CD8-positive, alpha-beta memory T cell (primary cell): ENCODE results near the gene NKPD1. TPM values are rescaled to one million over a fixed set of nuclear protein-coding genes. Genes with fewer than 3 reads are reported as not detected.

Experiments
- CTCF ChIA-PET: fragments of 350-600 bp; sonication (Branson Sonifier 250); formaldehyde crosslinking; loops from one replicate; lab custom pipeline; 2021; ENCODE audit warnings: antibody characterized with exemption; lab: Charles Lee
- POLR2A ChIA-PET: fragments of 350-600 bp; sonication (Branson Sonifier 250); formaldehyde crosslinking; loops from one replicate; lab custom pipeline; 2021; ENCODE audit warnings: antibody characterized with exemption; lab: Charles Lee
- DNase-seq, 5 donors: peaks; one replicate each; pipeline versions ENCODE4 v3.0.0 to v3.0.0-alpha.2; 2020 to 2022; ENCODE audit warnings: mixed read lengths in 1 of 5
- H3K27ac ChIP-seq: one replicate; pipeline ENCODE4 v1.7.0; 2013; ENCODE audit warnings: low read depth, mild to moderate bottlenecking, low read length, moderate library complexity
- H3K27me3 ChIP-seq: 2 replicates; pipeline ENCODE4 v1.7.0; 2013; ENCODE audit warnings: low read length, mild to moderate bottlenecking; ENCODE audit not compliant: insufficient read depth, poor library complexity, severe bottlenecking
- H3K36me3 ChIP-seq: 2 replicates; pipeline ENCODE4 v1.7.0; 2013; ENCODE audit warnings: mild to moderate bottlenecking, low read length, moderate library complexity; ENCODE audit not compliant: insufficient read depth
- H3K4me1 ChIP-seq: 2 replicates; pipeline ENCODE4 v1.7.0; 2013; ENCODE audit warnings: mild to moderate bottlenecking, low read length, moderate library complexity; ENCODE audit not compliant: insufficient read depth
- H3K4me3 ChIP-seq: 2 replicates; pipeline ENCODE4 v1.7.0; 2013; ENCODE audit warnings: mild to moderate bottlenecking, low read length
- H3K9me3 ChIP-seq: 2 replicates; pipeline ENCODE4 v1.7.0; 2013; ENCODE audit warnings: mild to moderate bottlenecking, low read length
- H3K27ac Mint-ChIP-seq, 8 donors: one replicate each; pipeline ENCODE4 v1.8.0; 2020 to 2021; ENCODE audit warnings: mixed read lengths in 8 of 8, mild to moderate bottlenecking in 6 of 8, inconsistent platforms in 3 of 8, moderate library complexity in 3 of 8
- H3K27me3 Mint-ChIP-seq, 2 donors: one replicate each; pipeline ENCODE4 v1.8.0; 2020 to 2021; ENCODE audit warnings: mixed read lengths in 2 of 2, mild to moderate bottlenecking in 1 of 2, moderate library complexity in 1 of 2
- H3K36me3 Mint-ChIP-seq, 3 donors: one replicate each; pipeline ENCODE4 v1.8.0; 2020 to 2021; ENCODE audit warnings: mixed read lengths in 3 of 3, inconsistent platforms in 1 of 3, mild to moderate bottlenecking in 1 of 3
- H3K4me1 Mint-ChIP-seq, 3 donors: one replicate each; pipeline ENCODE4 v1.8.0; 2020 to 2021; ENCODE audit warnings: mixed read lengths in 3 of 3, inconsistent platforms in 1 of 3, mild to moderate bottlenecking in 1 of 3
- H3K4me3 Mint-ChIP-seq, 7 donors: one replicate each; pipeline ENCODE4 v1.8.0; 2020 to 2021; ENCODE audit warnings: mixed read lengths in 7 of 7, mild to moderate bottlenecking in 6 of 7, moderate library complexity in 4 of 7, inconsistent platforms in 2 of 7
- H3K9me3 Mint-ChIP-seq, 5 donors: one replicate each; pipeline ENCODE4 v1.8.0; 2020 to 2022; ENCODE audit warnings: mixed read lengths in 5 of 5, mild to moderate bottlenecking in 3 of 5, moderate library complexity in 2 of 5, inconsistent platforms in 1 of 5
- polyA plus RNA-seq: library from polyadenylated mRNA; unstranded; fragments of 300-500 nt; fragmentation: Illumina TruSeq; gene quantifications from one replicate; pipeline ENCODE4 v1.2.3, GENCODE V29; 2021
- total RNA-seq, 2 experiments: library from RNA; stranded (reverse); gene quantifications; one replicate each; pipeline ENCODE4 v1.2.3, GENCODE V29; 2021

The NKPD1 gene
- total and polyA plus RNA-seq, 3 experiments from 2014 or later: 0.13 to 0.20 (median 0.18) TPM

- CTCF ChIA-PET: no interaction called here
Observed at GRCh38 chr19:45156751-45157150, 4.0 kb downstream of the NKPD1 start.

GRCh38 chr19:45156011-45156630 lies 4.7 kb downstream of the NKPD1 start:
- Histone ChIP-seq H3K27ac (no peak overlapping the region), H3K27me3 (peaks cover 6% of the 10 kb centered on the region), H3K4me3 (no peak overlapping the region), H3K36me3 (no peaks in the 10 kb centered on the region), H3K9me3 (no peaks in the 10 kb centered on the region), H3K4me1 (peaks cover 19% of the 10 kb centered on the region)
- CTCF ChIA-PET: no interaction called here
- peaks cover 14 to 26% (median 16%) of the 10 kb centered on the region in 3 donors for H3K4me1 Mint-ChIP-seq
- no peak overlapping the region for H3K27ac Mint-ChIP-seq
- H3K27me3 Mint-ChIP-seq: peaks cover 12 to 19% of the 10 kb centered on the region in 2 donors
- POLR2A ChIA-PET: no interaction called here
- no peak for DNase-seq
- H3K4me3 Mint-ChIP-seq: no peak overlapping the region
- no peaks in the 10 kb centered on the region for H3K9me3 Mint-ChIP-seq
- no peaks in the 10 kb centered on the region for H3K36me3 Mint-ChIP-seq

More at GRCh38 chr19:45156751-45157150, 4.0 kb downstream of the NKPD1 start:
- POLR2A ChIA-PET: no interaction called here
- H3K27ac Mint-ChIP-seq: peak overlapping the region in 2 of 8 donors; percentile 32 to 88
- Histone ChIP-seq H3K27me3 (peaks cover 6% of the 10 kb centered on the region), H3K4me1 (peaks cover 19% of the 10 kb centered on the region), H3K36me3 (no peaks in the 10 kb centered on the region), H3K27ac (no peak overlapping the region), H3K4me3 (no peak overlapping the region), H3K9me3 (no peaks in the 10 kb centered on the region)
- peaks cover 12 to 22% (median 14%) of the 10 kb centered on the region in 3 donors for H3K4me1 Mint-ChIP-seq
- peaks cover 12 to 19% of the 10 kb centered on the region in 2 donors for H3K27me3 Mint-ChIP-seq
- H3K9me3 Mint-ChIP-seq: no peaks in the 10 kb centered on the region
- H3K4me3 Mint-ChIP-seq: peak overlapping the region in 2 of 7 donors; percentile 25 to 69
- no peak for DNase-seq
- no peaks in the 10 kb centered on the region for H3K36me3 Mint-ChIP-seq

DNA sequence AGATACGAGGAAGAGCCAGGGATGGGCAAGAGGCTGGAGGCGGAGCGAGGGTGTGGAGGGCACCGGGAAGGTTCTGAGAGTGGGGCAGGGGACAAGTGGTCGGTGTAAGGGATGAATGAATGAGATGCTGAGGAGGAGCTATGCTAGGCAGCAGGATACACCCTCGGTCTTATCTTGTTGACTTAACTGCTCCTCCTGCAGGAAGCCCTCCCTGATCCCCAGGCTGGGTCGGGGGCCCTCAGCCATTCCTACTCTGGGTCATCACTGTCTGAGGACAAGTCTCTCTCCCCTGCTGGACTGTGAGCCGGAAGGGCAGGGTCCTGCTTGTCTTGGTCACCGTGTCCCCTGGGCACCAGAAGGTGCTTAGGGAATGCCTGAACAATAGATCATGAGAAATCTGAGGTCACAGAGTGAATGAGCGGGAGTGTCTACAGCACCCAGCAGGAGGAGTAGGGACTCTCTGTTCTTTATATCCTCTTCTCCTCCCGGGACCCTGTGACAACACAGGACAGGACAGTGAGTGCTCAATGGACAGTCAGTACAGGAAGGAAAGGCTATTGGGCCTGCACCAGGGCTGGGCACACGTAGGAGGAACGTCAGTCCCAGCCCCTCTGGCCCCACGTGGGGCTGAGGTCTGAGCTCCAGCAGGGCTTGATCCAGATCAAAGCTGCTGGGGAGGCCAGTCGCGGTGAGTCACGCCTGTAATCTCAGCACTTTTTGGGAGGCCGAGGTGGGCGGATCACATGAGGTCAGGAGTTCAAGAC lies 6.5 kb downstream of the NKPD1 start:
- H3K4me3 ChIP-seq: peak overlapping the region; percentile 45

DNA sequence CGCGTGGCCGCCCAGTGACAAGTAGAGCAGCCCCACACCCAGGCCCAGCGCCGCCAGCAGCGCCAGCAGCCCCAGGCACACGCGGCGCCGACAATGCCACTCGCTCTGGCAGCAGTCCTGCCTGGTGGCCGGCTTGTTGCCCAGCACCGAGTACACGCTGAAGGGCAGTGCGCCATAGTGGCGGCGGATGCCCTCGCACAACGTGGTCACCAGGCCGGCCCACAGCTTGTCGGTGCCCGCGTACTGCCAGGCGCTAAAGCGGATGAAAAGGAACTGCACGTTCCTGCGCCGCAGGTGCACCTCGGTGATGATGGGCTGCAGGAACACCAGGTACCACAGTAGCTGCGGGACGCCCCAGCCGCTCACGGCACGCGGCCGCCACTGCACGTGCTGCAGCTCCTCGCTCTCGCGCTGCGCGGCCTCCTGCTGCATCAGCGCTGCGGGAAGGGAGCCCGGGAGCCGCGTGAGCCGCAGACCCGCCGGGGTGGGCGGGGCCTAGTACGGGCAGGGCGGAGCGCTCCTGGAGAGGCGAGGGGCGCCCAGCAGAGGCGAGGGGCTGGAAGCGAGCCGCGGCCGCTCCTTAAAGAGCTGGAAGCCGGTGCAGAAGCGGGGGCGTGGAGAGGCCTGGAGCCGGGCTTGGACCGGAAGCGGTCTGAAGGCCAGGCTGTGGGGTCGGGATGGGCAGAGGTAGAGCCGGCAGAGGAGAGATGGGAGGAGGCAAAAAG lies 7.3 kb downstream of the NKPD1 start:
- no peaks in the 10 kb centered on the region for H3K36me3 Mint-ChIP-seq
- H3K9me3 Mint-ChIP-seq: no peaks in the 10 kb centered on the region
- no peaks in the 10 kb centered on the region for H3K9me3 ChIP-seq
- H3K27me3 ChIP-seq: peaks cover 6% of the 10 kb centered on the region
- POLR2A ChIA-PET: interaction anchor here (1.4 to 2.2 kb wide), 4 partner anchors 11 to 60 kb away, joined by 4 to 19 read pairs (median 6); partner anchors contain the start of genes BLOC1S3, PPP1R37 and TRAPPC6A
- no peaks in the 10 kb centered on the region for H3K36me3 ChIP-seq
- no peak overlapping the region for H3K27ac ChIP-seq
- H3K4me1 Mint-ChIP-seq: peaks cover 20 to 35% (median 22%) of the 10 kb centered on the region in 3 donors
- peak overlapping the region in 5 of 8 donors; percentile 23 to 88 (median 70) for H3K27ac Mint-ChIP-seq
- peak overlapping the region; percentile 78 to 90 (median 83) for H3K4me3 Mint-ChIP-seq
- peak overlapping the region; percentile 45 for H3K4me3 ChIP-seq
- peak in 4 of 5 donors; percentile 17 to 32 (median 23) for DNase-seq
- CTCF ChIA-PET: interaction anchor here (0.8 to 2.0 kb wide), 5 partner anchors 11 to 50 kb away, joined by 3 to 10 read pairs (median 5); partner anchors contain the start of genes BLOC1S3 and TRAPPC6A
- peaks cover 19% of the 10 kb centered on the region for H3K4me1 ChIP-seq
- peaks cover 10 to 19% of the 10 kb centered on the region in 2 donors for H3K27me3 Mint-ChIP-seq

More for the DNA sequence above, 6.5 kb downstream of the NKPD1 start:
- Histone ChIP-seq H3K9me3 (no peaks in the 10 kb centered on the region), H3K27me3 (peaks cover 6% of the 10 kb centered on the region), H3K27ac (no peak overlapping the region), H3K36me3 (no peaks in the 10 kb centered on the region), H3K4me1 (peaks cover 19% of the 10 kb centered on the region)
- H3K36me3 Mint-ChIP-seq: no peaks in the 10 kb centered on the region
- no peaks in the 10 kb centered on the region for H3K9me3 Mint-ChIP-seq
- no peak for DNase-seq
- peaks cover 10 to 19% of the 10 kb centered on the region in 2 donors for H3K27me3 Mint-ChIP-seq
- H3K4me3 Mint-ChIP-seq: peak overlapping the region; percentile 13 to 88 (median 74)
- H3K4me1 Mint-ChIP-seq: peaks cover 17 to 31% (median 20%) of the 10 kb centered on the region in 3 donors
- POLR2A ChIA-PET: interaction anchor here (1.4 to 2.2 kb wide), 3 partner anchors 10 to 24 kb away, joined by 4 to 19 read pairs (median 5); partner anchors contain the start of genes BLOC1S3 and TRAPPC6A
- H3K27ac Mint-ChIP-seq: peak overlapping the region in 5 of 8 donors; percentile 23 to 88 (median 54)
- CTCF ChIA-PET: interaction anchor here (0.8 to 2.0 kb wide), 5 partner anchors 11 to 28 kb away, joined by 3 to 10 read pairs (median 5); partner anchors contain the start of genes BLOC1S3 and TRAPPC6A

DNA sequence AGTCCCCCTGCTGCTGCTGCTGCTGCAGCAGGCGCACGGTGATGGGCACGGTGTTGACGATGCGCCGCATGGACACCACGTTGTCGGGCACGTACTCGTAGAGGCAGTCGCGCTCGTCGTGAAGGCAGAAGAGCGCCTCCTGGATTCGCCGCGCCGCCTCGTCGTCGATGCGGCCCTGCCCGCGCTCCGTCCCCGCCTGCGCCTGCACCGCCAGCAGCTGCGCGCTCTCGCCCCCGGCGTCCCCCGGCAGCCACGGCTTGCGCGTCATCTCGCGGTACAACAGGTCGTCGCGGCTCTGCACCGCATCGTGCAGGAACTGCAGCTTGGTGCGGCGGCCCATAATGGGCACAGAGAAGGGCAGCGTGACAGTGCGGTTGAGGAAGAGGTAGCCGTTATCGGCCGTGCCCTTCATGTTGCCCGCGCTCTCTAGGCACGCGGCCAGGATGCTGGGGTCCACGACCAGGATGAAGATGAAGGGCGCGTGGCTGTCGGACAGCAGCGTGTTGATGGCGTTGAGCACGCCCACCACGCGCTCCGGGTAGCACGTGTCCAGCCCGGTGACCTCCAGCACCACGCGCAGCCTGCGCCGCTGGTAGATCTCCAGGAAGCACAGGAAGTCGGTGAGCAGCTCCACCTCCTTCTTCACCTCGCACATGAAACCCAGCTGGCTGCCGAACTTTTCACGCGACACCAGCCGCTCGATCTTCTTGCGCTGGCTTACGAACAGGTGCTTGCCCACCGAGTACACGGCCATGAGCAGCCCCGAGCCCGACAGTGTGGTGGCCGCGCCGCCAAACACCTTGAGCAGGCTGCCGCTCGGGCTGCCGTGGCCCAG lies 8.1 kb downstream of the NKPD1 start:
- no peaks in the 10 kb centered on the region for H3K36me3 Mint-ChIP-seq
- Histone ChIP-seq H3K27ac (no peak overlapping the region), H3K36me3 (no peaks in the 10 kb centered on the region), H3K27me3 (peaks cover 6% of the 10 kb centered on the region), H3K4me3 (peak overlapping the region; percentile 45), H3K4me1 (peaks cover 19% of the 10 kb centered on the region), H3K9me3 (no peaks in the 10 kb centered on the region)
- CTCF ChIA-PET: interaction anchor here (0.9 to 2.0 kb wide), 6 partner anchors 10 to 50 kb away, joined by 3 to 10 read pairs (median 5); partner anchors contain the start of genes BLOC1S3 and TRAPPC6A
- H3K27me3 Mint-ChIP-seq: peaks cover 10 to 16% of the 10 kb centered on the region in 2 donors
- H3K27ac Mint-ChIP-seq: peak overlapping the region in 4 of 8 donors; percentile 26 to 70 (median 49)
- peak; percentile 12 to 63 (median 49) for DNase-seq
- H3K9me3 Mint-ChIP-seq: no peaks in the 10 kb centered on the region
- peak overlapping the region; percentile 78 to 90 (median 83) for H3K4me3 Mint-ChIP-seq
- peaks cover 20 to 35% (median 22%) of the 10 kb centered on the region in 3 donors for H3K4me1 Mint-ChIP-seq
- POLR2A ChIA-PET: interaction anchor here (1.6 to 2.2 kb wide), 3 partner anchors 19 to 60 kb away, joined by 5 to 19 read pairs (median 6); partner anchors contain the start of genes BLOC1S3, PPP1R37 and TRAPPC6A

- H3K4me1 Mint-ChIP-seq: peaks cover 20 to 35% (median 22%) of the 10 kb centered on the region in 3 donors
- peak overlapping the region in 5 of 7 donors; percentile 38 to 86 (median 50) for H3K4me3 Mint-ChIP-seq
- peaks cover 0 to 3% (median 0%) of the 10 kb centered on the region in 3 donors for H3K36me3 Mint-ChIP-seq
- ChIA-PET CTCF (interaction anchor here (0.9 to 1.6 kb wide), 4 partner anchors 9 to 49 kb away, joined by 3 to 6 read pairs (median 5); partner anchors contain the start of genes BLOC1S3 and TRAPPC6A), POLR2A (interaction anchor here (2.0 to 2.2 kb wide), 2 partner anchors 26 to 59 kb away, joined by 6 to 19 read pairs; partner anchors contain the start of genes BLOC1S3, PPP1R37 and TRAPPC6A)
- Histone ChIP-seq H3K27ac (no peak overlapping the region), H3K27me3 (peaks cover 6% of the 10 kb centered on the region), H3K4me1 (peaks cover 19% of the 10 kb centered on the region), H3K4me3 (no peak overlapping the region), H3K9me3 (no peaks in the 10 kb centered on the region), H3K36me3 (no peaks in the 10 kb centered on the region)
- H3K27ac Mint-ChIP-seq: peak overlapping the region in 1 of 8 donors; percentile 32
- H3K27me3 Mint-ChIP-seq: peaks cover 9 to 12% of the 10 kb centered on the region in 2 donors
- no peaks in the 10 kb centered on the region for H3K9me3 Mint-ChIP-seq
- DNase-seq: no peak
Observed at GRCh38 chr19:45151821-45152503, 8.8 kb downstream of the NKPD1 start.
